HL-60 (cell line): ENCODE measurements around the gene GFRA1.

Source experiments
- DNase-seq, 2 experiments: peaks; one replicate each; pipeline ENCODE4 v3.0.0-alpha.2; 2010 to 2020; ENCODE audit warnings: low read depth in 1 of 2, low spot score in 1 of 2
- H3K27ac ChIP-seq: fragments of 250-450 bp; sonication (Bioruptor Pico); replicated peaks from 2 replicates; pipeline ENCODE4 v1.5.1; 2020; ENCODE audit warnings: mild to moderate bottlenecking, moderate library complexity
- H3K27me3 ChIP-seq: fragments of 250-450 bp; sonication (Bioruptor Pico); 2 replicates; pipeline ENCODE4 v1.5.1; 2021; ENCODE audit warnings: mild to moderate bottlenecking, moderate library complexity; ENCODE audit not compliant: insufficient read depth, poor library complexity, severe bottlenecking
- H3K4me3 ChIP-seq: replicated peaks from 2 replicates; pipeline ENCODE4 v1.5.1; 2011; ENCODE audit warnings: mild to moderate bottlenecking, control low read depth, low read length; ENCODE audit not compliant: insufficient read depth
- GABPA ChIP-seq: IDR thresholded peaks from 2 replicates; pipeline ENCODE4 v1.6.1; 2012; ENCODE audit warnings: low read depth
- POLR2AphosphoS5 ChIP-seq: IDR thresholded peaks from 2 replicates; pipeline ENCODE4 v1.6.1; 2012; ENCODE audit warnings: low read depth
- SPI1 ChIP-seq: IDR thresholded peaks from 2 replicates; pipeline ENCODE4 v1.6.1; 2012; ENCODE audit warnings: low read depth, mild to moderate bottlenecking, borderline replicate concordance
- TF ChIP-seq, protein P1 (sequence below): IDR thresholded peaks from one replicate; pipeline ENCODE4 v1.5.1; 2011; ENCODE audit warnings: low read length, control low read depth, inconsistent platforms; ENCODE audit not compliant: insufficient read depth
- TF ChIP-seq, protein P2 (sequence below): IDR thresholded peaks from 2 replicates; pipeline ENCODE4 v1.6.1; 2012; ENCODE audit warnings: low read depth; ENCODE audit not compliant: insufficient replicate concordance

GFRA1 gene

DNA sequence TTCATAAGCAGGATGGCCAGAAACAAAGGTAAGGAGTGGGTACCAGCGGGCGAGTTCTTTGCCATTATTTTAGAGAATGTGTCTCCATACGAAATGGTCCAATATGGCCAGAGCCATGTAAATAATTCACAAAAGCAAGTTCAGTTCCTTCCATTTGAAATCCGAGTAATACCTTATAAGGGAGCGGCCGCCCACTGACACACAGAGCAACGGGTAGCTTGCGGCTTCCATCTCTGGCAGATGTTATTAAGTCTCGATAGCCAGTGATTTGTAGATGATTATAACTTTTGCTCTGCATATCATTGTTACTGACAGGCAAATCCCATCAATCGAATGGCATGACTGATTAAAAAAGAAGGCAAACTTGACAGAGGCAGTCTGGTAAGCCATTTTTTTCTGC lies 63.2 kb downstream of the GFRA1 start:
- Histone ChIP-seq H3K27ac (no peak overlapping the region), H3K4me3 (no peak overlapping the region), H3K27me3 (no peaks in the 10 kb centered on the region)
- TF ChIP-seq, protein P1, sequence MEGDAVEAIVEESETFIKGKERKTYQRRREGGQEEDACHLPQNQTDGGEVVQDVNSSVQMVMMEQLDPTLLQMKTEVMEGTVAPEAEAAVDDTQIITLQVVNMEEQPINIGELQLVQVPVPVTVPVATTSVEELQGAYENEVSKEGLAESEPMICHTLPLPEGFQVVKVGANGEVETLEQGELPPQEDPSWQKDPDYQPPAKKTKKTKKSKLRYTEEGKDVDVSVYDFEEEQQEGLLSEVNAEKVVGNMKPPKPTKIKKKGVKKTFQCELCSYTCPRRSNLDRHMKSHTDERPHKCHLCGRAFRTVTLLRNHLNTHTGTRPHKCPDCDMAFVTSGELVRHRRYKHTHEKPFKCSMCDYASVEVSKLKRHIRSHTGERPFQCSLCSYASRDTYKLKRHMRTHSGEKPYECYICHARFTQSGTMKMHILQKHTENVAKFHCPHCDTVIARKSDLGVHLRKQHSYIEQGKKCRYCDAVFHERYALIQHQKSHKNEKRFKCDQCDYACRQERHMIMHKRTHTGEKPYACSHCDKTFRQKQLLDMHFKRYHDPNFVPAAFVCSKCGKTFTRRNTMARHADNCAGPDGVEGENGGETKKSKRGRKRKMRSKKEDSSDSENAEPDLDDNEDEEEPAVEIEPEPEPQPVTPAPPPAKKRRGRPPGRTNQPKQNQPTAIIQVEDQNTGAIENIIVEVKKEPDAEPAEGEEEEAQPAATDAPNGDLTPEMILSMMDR = no peak
- TF ChIP-seq POLR2AphosphoS5 (no peak), GABPA (no peak), SPI1 (no peak)
- TF ChIP-seq, protein P2, sequence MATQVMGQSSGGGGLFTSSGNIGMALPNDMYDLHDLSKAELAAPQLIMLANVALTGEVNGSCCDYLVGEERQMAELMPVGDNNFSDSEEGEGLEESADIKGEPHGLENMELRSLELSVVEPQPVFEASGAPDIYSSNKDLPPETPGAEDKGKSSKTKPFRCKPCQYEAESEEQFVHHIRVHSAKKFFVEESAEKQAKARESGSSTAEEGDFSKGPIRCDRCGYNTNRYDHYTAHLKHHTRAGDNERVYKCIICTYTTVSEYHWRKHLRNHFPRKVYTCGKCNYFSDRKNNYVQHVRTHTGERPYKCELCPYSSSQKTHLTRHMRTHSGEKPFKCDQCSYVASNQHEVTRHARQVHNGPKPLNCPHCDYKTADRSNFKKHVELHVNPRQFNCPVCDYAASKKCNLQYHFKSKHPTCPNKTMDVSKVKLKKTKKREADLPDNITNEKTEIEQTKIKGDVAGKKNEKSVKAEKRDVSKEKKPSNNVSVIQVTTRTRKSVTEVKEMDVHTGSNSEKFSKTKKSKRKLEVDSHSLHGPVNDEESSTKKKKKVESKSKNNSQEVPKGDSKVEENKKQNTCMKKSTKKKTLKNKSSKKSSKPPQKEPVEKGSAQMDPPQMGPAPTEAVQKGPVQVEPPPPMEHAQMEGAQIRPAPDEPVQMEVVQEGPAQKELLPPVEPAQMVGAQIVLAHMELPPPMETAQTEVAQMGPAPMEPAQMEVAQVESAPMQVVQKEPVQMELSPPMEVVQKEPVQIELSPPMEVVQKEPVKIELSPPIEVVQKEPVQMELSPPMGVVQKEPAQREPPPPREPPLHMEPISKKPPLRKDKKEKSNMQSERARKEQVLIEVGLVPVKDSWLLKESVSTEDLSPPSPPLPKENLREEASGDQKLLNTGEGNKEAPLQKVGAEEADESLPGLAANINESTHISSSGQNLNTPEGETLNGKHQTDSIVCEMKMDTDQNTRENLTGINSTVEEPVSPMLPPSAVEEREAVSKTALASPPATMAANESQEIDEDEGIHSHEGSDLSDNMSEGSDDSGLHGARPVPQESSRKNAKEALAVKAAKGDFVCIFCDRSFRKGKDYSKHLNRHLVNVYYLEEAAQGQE = no peak
- no peak for DNase-seq

DNA sequence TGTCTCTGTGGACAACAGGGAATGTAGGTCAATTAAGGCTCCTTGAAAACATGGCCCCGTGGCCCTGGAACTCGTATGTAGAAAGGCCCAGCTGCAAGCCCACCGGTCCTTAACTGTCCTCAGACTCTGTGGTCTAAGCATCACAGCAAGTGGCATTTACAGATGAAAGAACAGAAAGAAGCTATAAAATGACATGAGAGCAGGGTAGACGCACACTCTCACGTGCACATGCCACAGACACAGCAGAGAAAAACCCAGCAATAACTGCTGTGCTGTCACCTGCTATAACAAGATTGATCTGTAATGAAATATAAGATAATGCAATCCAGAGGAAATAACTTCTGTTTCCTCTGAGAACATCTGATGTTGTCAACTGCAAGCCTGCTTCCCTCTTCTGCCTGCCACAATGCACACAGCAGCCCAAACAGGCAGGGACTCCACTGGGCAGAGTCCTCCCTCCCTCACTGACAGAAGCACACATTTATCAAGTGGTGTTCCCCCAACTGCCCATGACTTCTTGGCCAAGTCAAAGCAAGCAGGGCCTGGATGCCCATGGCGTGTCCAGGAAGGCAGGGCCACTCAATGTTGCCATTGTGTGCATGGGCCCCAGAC lies 63.9 kb downstream of the GFRA1 start:
- DNase-seq = no peak

DNA sequence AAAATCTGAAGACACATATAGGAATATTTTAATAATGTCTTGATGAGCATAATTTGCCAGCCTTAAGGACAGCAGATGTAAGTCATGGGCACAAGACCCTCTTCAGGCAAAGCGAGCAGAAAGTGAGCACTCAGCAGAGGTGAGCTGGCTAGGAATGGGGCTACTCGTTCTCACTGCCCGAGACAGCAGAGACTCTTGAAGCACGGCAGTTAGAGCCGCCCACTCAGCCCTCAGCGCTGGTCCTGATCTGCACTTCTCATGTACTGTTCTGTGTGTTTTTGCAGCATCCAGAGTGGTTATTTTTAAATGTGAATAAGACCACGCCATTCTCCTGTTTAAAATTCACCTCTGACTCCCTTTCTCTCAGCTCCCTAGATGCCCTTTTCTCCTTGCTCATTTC lies 65.3 kb downstream of the GFRA1 start:
- no peaks in the 10 kb centered on the region for H3K27me3 ChIP-seq
- H3K27ac ChIP-seq = no peak overlapping the region
- DNase-seq = no peak
- TF ChIP-seq, protein P2 = no peak
- TF ChIP-seq SPI1 (no peak), GABPA (no peak), POLR2AphosphoS5 (no peak)
- TF ChIP-seq, protein P1 = no peak
- no peak overlapping the region for H3K4me3 ChIP-seq

More for the DNA sequence above, 63.9 kb downstream of the GFRA1 start:
- Histone ChIP-seq H3K4me3 (no peak overlapping the region), H3K27me3 (no peaks in the 10 kb centered on the region), H3K27ac (no peak overlapping the region)
- TF ChIP-seq, protein P2 = no peak
- TF ChIP-seq SPI1 (no peak), GABPA (no peak), POLR2AphosphoS5 (no peak)
- TF ChIP-seq, protein P1 = no peak
